Activated T-cell treated with anti-CD3 and anti-CD28 coated beads, Interleukin-2, amount 50 U/mL, for 4 hours (primary cell): Measurements from ENCODE around the gene RAPSN. TPM values are rescaled to one million over a fixed set of nuclear protein-coding genes. Genes with fewer than 3 reads are reported as not detected.

ENCODE experiments used
- ATAC-seq, 2 donors: fragments of 200-7000 bp; cut with Tn5 transposase; one replicate each; pipeline ENCODE4 v1.10.0; 2021
- DNase-seq: peaks from one replicate; pipeline ENCODE4 v3.0.0-alpha.2; 2020
- H3K27me3 Mint-ChIP-seq: one replicate; pipeline ENCODE4 v1.8.0; 2021; ENCODE audit warnings: low read depth, mixed read lengths
- H3K36me3 Mint-ChIP-seq: one replicate; pipeline ENCODE4 v1.8.0; 2022; ENCODE audit warnings: mixed read lengths; ENCODE audit not compliant: insufficient read depth
- H3K4me1 Mint-ChIP-seq: one replicate; pipeline ENCODE4 v1.8.0; 2021; ENCODE audit warnings: low read depth, mixed read lengths
- H3K4me3 Mint-ChIP-seq: one replicate; pipeline ENCODE4 v1.8.0; 2021; ENCODE audit warnings: mild to moderate bottlenecking, moderate library complexity, mixed read lengths
- H3K9me3 Mint-ChIP-seq: one replicate; pipeline ENCODE4 v1.8.0; 2021; ENCODE audit warnings: mixed read lengths
- total RNA-seq, 3 donors: library from RNA; stranded (reverse); gene quantifications; one replicate each; pipeline ENCODE4 v1.2.1, GENCODE V29; 2021

The RAPSN gene
- total RNA-seq, 3 donors from 2014 or later: 0.46 to 0.53 (median 0.52) TPM

GRCh38 chr11:47388697-47389576, 60.0 kb downstream of the RAPSN start:
- H3K4me3 Mint-ChIP-seq: no peak overlapping the region
- H3K9me3 Mint-ChIP-seq: no peaks in the 10 kb centered on the region
- ATAC-seq: no peak
- H3K27me3 Mint-ChIP-seq: no peaks in the 10 kb centered on the region
- peaks cover 25% of the 10 kb centered on the region for H3K4me1 Mint-ChIP-seq
- no peaks in the 10 kb centered on the region for H3K36me3 Mint-ChIP-seq
- DNase-seq: no peak

GRCh38 chr11:47387944-47388696, 60.8 kb downstream of the RAPSN start:
- H3K27me3 Mint-ChIP-seq: no peaks in the 10 kb centered on the region
- ATAC-seq (no peak), DNase-seq (no peak)
- no peaks in the 10 kb centered on the region for H3K9me3 Mint-ChIP-seq
- no peaks in the 10 kb centered on the region for H3K36me3 Mint-ChIP-seq
- peaks cover 18% of the 10 kb centered on the region for H3K4me1 Mint-ChIP-seq
- H3K4me3 Mint-ChIP-seq: no peak overlapping the region

Other genes with a start within 250 kb of the RAPSN start
- 10 to 100 TPM; 76.4 to 95.0 (median 90.2) TPM for gene DDB2, start 234.2 kb downstream of the RAPSN start, total RNA-seq
- 10 to 100 TPM; 23.5 to 29.3 (median 28.7) TPM for gene ACP2, start 200.3 kb downstream of the RAPSN start, total RNA-seq
- 10 to 100 TPM in 2 of 3 donors, 1 to 10 TPM in 1; 8.5 to 10.3 (median 10.0) TPM for gene NR1H3, start 191.1 kb downstream of the RAPSN start, total RNA-seq
- gene MADD, start 179.0 kb downstream of the RAPSN start, total RNA-seq: 10 to 100 TPM; 51.2 to 55.6 (median 54.5) TPM
- gene MYBPC3, start 96.4 kb downstream of the RAPSN start, total RNA-seq: not detected
- 1 to 10 TPM in 2 of 3 donors, under 1 TPM in 1; 0.74 to 2.3 (median 1.1) TPM for gene SPI1, start 70.6 kb downstream of the RAPSN start, total RNA-seq
- 10 to 100 TPM; 18.7 to 20.8 (median 19.5) TPM for gene SLC39A13, start 40.5 kb downstream of the RAPSN start, total RNA-seq
- gene PSMC3, start 22.7 kb downstream of the RAPSN start, total RNA-seq: 100 to 1,000 TPM; 275 to 300 (median 299) TPM
- 100 to 1,000 TPM; 186 to 199 (median 190) TPM for gene CELF1, start 104.0 kb upstream of the RAPSN start, total RNA-seq
- 10 to 100 TPM; 47.1 to 54.7 (median 48.8) TPM for gene PTPMT1, start 116.5 kb upstream of the RAPSN start, total RNA-seq
- gene KBTBD4, start 129.8 kb upstream of the RAPSN start, total RNA-seq: 10 to 100 TPM; 19.6 to 24.7 (median 21.5) TPM
- gene NDUFS3, start 129.9 kb upstream of the RAPSN start, total RNA-seq: 100 to 1,000 TPM; 164 to 174 (median 170) TPM
- under 1 TPM in 1 of 3 donors, not detected in 2; 0.13 TPM for gene FAM180B, start 137.5 kb upstream of the RAPSN start, total RNA-seq
- gene C1QTNF4, start 145.3 kb upstream of the RAPSN start, total RNA-seq: under 1 TPM in 1 of 3 donors, not detected in 2; 0.18 TPM
- gene MTCH2, start 193.4 kb upstream of the RAPSN start, total RNA-seq: 100 to 1,000 TPM; 122 to 147 (median 128) TPM